Skin of body (tissue), 2 donors: ENCODE data around the gene MTHFD1L. TPM values are rescaled to one million over a fixed set of nuclear protein-coding genes. Genes with fewer than 3 reads are reported as not detected.
"Not testable (repeated sequence)": the region's sequence is repeated elsewhere in the genome, so short reads cannot be mapped to it uniquely, and the experiment has no call there.

Experiments used
- DNase-seq: peaks from one replicate; lab custom pipeline; 2025; lab: John Stamatoyannopoulos, UW
- total RNA-seq: library from RNA; depleted of rRNA; stranded (reverse); fragments of >200 nt; gene quantifications from one replicate; pipeline ENCODE4 v1.2.3, GENCODE V29; 2014

MTHFD1L gene
- total RNA-seq, 1 donor from 2014 or later = 12.2 TPM

DNA sequence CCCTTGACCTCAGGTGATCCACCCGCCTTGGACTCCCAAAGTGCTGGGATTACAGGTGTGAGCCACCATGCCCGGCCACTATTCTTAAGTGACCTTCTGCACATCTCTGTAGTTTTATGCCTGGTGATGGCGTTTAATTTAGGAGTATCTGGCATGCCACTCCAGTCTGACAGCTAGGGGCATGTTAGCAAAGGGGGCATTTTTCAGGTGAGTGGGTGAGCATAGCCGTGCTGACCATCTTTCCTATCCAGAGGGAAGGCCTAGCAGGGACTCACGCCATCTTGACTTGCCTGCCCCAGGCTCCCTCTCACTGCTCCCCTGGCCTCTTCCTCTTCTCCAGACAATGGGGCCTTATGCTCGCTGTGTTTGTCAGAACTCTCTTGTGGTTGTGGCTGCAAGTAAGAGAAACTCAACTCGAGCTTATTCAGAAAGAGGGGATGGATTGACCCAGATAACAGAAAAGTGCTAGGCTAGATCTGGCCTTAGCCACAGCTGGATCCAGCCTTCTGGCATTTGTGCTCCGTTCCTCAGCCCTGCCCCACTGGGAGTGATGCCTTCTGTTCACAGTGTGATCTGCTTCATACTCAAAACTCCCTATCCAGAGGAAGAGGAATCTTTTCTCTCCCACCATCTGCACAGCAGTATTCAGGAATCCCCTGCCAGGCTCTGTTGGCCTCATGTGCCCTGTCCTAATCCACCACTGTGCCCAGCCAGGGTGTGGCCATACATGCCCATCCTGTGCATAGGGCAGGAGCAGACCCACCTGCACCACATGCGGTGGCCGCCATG is 199.7 kb downstream of the MTHFD1L start:
- no peak for DNase-seq

DNA sequence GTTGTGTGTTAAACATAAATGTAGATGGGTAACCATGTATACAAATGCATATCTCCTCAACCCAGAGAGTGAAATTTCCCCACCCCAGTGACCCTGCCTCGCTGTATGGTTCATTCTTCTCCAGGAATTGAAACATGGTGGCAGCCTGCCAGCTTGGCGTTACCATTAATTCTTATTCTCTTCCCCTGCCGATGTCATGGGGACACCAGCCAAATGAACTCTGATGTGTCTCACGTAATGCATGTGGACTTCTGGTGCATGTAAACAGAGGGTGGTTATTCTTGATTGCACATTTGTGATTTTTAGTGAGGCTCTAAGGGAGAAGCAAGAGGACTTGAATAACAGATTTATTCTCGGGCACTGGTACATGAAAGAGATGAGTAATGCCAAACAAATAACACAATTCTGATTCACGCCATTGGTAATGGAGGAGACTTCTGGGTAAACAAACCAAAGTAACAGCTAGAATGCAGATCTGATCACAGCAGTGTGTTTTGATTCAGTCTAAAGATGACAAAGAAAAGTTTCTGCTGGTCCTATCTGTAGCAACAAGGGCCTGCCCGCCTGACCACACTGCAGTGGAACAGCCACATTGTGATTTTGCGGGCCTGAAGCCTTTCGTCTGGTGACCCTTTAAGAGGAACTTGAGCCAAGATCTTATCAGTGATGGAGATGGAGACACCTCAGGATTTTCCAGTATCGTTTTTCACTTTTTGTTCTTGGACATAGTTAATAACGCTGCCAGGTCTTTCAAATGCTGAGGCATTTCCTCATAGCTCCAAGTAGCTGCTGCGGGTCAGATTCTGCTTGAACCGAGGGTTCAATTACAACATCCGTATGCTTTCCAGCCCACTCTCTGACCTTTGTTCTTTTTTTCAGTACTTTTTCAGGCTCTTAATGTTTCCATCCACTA is 202.4 kb downstream of the MTHFD1L start:
- peak; percentile 57 for DNase-seq

DNA sequence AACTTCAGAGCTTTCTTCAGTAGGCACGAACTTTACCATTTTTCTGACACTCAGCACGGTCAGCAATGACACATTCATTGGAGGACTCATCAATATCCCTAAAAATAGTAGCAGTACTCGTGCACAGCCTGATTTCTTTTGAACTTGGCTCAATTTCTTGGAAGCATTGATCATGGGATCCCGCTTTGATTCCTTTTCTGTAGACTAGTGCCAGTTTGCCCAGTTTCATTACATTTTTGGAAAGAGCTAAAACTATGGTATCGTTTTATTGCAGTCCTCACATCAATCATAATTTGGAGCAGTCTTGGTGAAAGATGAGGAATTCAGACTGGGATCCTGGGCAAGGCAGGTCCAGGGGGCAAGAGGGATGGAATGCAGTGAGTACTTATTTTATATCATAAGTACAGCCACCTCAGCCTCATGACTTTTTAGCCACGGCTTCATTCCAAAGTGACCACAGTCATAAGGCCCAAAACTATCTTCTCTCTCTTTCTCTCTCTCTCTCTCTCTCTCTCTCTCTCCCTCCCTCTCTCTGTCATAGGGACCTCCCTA is 203.3 kb downstream of the MTHFD1L start:
- DNase-seq = no peak

DNA sequence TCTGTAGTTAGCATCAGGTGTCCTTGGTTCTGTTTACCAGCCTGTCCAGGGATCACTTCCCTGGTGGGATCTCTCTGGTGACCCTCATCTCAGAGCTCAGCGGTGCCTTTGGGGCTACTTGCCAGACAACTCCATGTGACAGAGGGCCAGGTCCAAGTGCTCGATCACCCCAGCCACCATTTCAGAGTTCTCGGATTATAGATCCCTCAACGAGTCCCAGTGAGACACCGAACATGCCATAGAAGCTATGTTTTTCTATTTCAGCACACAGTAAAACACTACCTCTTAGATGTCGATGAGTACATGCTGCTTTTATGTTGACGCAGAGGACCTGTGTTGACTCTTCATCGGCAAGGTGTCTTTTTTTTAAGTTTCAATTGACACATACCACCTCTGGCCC is 204.1 kb downstream of the MTHFD1L start:
- no peak for DNase-seq

DNA sequence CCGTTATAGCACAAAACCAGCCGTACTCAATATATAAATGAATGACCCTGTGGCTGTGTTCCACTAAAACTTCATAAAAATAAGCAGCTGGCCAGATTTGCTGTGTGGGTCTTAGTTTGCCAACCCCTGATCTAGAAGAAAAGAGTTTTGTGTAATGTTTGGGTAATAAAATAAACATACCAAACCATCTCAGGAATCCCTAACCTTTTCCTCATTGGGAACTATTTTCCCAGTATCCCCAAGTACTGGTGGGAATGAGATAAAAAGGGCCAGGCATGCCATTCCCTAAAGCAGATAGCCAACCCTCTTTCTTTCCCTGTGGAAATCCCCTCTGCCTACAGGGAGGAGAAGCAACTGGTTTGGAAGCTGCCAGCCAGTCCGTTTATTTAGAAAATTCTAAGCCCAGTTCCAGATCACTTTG is 205.1 kb downstream of the MTHFD1L start:
- no peak for DNase-seq

DNA sequence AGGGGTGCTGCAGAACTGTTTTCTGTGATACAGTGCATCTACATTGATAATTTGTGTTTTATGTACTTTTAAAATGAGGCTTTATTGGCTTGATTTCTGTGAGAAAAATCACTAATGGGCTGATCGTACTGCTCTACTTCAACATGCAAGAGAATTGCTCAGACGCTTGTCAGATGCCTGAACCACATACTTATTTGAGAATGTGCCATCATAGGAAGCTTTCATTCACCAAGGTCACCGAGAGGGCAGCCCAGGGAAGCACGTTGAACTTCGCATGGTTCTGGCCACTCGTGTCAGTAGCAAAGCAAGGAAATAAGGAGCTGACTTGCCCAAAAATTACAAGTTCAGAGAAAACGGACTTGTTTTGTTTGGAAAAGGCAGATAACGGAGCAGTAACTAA is 205.8 kb downstream of the MTHFD1L start:
- peak; percentile 53 for DNase-seq

DNA sequence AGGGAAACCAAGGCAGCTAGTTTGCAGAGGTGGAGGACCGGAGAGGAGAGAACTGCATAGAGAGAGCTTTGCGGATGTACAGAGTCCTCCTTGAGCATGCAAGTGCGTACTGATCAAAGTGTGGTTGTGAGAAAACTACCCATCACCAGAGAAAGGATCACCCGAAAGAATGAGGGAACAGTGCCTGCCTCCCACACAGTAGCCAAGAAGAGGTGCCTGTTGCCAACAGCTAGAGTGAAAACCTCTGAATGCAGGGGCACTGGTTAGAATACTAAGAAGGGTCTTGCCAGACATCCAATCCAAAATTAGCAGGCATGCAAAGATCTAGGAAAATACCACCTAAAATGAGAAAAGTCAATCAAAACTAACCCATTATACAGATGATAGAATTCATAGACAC is 207.6 kb downstream of the MTHFD1L start:
- DNase-seq = no peak

DNA sequence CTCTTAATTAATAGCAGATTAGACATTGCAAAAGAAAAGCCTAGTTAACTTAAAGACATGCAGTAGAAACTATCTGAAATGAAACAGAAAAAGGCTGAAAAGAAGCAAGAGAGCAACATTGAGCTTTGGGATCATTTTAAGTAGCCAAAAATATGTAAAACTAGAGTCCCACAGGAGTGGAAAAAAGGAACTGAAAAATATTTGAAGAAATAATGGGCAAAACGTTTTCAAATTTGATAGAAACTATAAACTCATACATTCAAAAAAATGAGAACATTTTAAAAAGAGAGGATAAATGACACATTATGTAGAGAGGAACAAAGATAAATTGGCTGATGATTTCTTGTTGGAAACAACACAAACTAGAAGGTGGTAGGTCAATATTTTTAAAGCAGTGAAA is 208.2 kb downstream of the MTHFD1L start:
- DNase-seq = peak; percentile 45

DNA sequence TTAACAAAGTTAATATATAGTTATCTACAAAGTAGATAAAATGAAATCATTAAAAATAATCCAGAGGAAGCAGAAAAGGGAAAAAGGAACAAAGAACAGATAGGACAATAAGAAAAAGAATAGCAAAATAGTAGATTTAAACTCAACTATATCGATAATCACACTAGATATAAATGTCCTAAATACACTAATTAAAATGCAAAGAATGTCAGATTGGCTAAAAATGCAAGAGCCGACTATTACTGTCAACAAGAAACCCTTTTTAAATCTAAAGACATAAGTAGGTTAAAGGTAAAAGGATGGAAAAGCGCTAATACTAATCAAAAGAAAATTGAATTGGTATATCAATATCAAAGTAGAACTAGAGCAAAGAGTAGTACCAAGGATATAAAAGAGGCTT is 209.5 kb downstream of the MTHFD1L start:
- DNase-seq = no peak

DNA sequence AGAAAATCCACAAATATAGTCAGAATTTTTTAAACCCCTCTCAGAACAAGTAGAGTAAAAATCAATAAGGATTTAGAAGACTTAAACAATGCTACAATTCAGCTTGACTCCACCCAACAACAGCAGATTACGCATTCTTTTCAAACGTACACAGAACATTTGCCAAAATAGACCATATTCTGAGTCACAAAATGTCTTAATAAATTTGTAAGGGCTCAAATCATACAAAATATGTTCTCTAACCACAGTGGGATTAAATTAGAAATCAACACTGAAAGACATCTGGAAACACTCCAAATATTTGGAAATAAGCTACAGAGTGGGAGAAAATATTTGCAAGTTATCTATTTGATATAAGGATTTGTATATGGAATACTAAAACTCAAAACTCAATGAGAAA is 210.0 kb downstream of the MTHFD1L start:
- peak; percentile 87 for DNase-seq

DNA sequence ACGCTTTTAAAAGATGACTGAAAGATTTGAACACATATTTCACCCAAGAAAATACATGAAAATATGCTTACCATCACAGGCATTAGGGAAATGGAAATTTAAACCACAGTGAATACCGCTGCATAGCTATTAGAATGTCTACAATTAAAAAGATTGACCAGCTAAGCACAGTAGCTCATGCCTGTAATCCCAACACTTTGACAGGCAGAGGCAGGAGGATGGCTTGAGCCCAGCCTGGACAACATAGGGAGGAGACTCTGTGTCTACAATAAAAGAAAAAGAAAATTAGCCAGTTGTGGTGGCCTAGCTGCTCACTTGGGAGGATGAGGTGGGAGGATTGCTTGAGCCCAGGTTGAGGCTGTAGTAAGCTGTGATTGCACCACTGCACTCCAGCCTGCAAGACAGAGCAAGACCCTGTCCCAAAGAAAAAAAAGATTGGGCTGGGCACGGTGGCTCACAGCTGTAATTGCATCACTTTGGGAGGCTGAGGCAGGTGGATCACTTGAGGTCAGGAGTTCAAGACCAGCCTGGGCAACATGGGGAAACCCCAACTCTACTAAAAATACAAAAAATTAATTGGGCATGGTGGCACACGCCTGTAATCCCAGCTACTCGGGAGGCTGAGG is 210.5 kb downstream of the MTHFD1L start:
- DNase-seq = no peak

DNA sequence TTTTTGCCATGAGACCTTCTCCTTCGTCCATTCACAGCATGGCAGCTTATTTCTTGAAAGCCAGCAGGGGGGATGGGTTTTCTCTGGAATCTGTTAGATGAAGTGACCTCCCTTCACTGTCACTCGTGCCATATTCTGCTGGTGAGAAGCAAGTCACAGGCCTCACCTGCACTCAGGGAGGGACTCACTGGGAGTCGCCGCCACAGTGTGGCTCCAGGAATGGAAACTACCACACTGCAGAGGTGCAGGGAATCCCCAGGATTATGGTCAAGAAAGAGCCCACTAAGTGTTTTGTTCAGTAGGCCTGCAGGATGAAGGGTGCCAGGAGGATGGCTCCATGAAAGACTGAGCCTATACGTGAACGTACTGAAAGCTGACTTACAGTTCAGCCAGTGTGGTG is 213.2 kb downstream of the MTHFD1L start:
- no peak for DNase-seq

DNA sequence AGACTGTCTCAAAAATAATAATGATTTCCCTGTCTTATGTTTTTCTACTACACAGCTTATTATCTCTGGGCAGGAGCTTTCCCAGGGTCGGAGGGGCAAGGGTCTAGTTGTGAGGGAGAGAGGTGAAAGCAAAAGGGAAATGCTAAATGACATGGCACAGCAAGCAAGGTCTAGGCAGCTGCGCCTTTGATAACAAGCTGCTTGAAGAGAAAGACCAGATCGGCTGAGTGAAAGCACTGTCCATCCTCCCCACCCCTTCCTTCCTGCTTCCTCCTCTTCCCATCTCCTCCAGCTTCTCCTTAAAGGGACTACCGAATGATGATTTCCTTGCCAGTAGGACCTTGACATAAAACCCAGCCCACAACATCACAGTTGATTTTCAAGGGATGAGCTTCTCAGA is 216.2 kb downstream of the MTHFD1L start:
- no peak for DNase-seq

DNA sequence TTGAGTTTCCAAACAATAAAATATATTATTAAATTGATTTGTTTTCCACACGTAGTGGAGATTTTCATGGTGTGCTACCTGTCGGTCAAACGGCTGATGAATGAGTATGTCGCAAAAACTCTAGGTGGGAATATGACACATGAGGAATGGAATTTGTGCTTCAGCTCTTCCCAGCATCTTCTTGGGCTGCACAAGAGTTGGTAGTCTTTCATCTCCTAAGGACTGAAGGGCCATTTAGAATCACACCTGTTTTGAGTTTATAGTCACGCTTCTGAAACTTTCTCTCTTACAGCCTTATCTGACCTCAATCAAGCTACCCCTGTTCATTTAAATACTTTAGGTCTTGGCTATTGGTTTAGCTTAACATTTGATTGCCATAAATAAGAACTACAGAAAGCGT is 216.6 kb downstream of the MTHFD1L start:
- DNase-seq = no peak

DNA sequence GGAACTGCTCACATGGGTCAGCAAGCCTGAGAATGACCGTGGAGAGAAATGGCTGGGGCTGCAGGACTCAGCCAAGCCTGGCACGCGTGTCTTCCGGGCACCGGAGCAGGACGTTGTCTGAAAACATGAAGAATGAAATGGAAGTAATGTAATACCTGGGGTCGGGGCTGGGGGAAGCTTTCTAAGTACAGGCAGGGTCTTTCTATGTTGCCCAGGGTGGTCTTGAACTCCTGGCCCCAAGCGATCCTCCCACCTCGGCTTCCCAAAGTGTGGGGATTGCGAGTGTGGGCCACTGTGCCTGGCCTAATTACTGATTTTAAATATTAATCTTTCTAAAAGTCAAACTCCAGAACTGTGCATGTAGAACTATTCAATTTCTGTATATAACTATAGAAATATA is 218.8 kb downstream of the MTHFD1L start:
- no peak for DNase-seq

DNA sequence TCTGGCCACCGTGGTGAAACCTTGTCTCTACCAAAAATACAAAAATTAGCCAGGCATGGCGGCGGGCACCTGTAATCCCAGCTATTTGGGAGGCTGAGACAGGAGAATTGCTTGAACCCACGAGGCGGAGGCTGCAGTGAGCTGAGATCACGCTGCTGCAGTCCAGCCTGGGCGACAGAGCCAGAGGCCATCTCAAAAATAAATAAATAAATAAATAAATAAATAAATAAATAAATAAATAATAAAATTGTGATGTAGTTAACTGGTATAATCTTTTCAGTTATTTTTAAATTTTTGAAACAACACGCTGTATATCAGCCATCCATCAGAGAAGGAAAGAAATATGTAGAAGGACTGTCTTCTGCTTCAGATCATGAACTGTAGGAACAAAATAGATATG is 221.6 kb downstream of the MTHFD1L start:
- not testable (repeated sequence) for DNase-seq

DNA sequence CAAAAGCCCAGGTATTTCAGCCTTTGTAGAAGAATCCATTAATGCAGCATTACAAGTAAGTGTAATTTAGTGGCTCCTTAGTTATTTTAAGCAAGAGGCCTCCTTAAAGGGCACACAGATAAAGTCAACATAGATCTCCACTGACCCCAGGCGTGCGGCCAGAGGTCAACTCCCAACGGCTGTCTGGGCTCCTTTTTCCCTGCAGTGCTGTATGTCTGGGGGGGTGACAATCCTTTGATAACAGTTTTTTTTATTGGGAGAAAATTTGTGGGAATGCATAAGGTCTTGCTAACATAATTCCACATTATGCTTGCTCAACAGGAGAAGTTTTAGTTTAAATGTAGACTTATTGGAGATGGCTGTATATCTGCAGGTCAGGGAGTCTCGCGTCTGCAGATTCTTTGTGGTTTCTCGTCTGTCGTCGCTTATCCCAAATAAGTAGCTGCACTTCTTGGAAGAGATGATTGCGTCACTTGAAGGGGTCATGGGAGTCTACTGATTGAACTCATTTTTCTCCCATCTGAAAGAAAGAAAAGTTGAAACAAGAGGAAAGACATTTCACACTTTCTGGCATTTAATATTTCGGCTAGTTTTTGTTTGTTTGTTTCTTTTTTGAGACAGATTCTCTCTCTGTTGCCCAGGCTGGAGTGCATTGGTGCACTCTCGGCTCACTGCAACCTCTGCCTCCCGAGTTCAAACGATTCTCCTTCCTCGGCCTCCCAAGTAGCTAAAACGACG is 222.5 kb downstream of the MTHFD1L start:
- DNase-seq = peak; percentile 34

DNA sequence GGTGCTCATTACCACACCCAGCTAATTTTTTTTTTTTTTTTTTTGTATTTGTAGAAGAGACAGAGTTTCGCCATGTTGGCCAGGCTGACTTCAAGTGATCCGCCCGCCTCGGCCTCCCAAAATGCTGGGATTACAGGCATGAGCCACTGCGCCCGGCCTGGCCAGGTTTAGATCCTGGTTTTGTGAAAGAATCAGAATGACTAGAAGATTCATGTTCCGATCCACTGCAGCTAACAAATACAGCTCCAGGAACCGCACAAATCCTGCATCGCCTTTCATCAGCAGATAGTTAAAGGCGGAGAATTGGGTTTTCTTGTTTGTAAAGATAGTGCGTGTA is 223.1 kb downstream of the MTHFD1L start:
- no peak for DNase-seq

DNA sequence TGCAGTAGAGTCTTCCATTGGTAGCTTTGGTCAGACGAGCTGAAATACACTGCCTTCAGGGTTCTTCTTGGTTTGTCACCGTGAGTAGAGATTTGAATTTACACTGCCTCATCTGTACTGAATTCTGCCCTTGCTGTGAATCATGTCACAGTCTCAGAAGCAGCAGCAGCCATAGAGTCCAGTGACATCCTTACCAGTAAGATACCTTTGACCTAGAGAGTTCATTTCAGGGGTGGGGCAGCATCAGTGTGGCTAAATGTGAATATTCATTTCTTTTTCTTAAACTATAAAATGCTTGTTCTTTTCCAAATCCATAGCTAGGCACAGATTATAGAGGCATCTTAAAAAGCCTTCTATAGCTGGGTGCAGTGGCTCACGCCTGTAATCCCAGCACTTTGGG is 223.5 kb downstream of the MTHFD1L start:
- DNase-seq = no peak

DNA sequence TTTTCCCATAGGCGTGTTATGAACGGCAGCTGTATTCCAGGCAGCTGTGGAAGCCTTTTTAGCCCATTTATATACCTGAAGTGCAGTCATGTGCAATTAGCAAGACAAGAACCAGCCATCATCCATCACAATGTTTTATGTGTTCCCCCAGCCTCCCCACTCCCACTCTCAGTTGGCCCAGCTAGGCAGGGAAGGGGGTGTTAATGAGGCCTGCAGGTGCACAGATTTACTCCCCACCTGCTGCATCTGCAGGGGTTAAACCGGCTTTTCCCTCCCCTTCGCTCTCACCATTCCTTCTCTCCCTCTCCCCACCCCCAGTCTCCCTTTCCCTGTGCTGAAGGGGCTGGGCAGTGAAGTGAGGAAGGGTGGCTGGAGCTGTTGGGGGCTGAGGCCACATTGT is 224.5 kb downstream of the MTHFD1L start:
- no peak for DNase-seq

DNA sequence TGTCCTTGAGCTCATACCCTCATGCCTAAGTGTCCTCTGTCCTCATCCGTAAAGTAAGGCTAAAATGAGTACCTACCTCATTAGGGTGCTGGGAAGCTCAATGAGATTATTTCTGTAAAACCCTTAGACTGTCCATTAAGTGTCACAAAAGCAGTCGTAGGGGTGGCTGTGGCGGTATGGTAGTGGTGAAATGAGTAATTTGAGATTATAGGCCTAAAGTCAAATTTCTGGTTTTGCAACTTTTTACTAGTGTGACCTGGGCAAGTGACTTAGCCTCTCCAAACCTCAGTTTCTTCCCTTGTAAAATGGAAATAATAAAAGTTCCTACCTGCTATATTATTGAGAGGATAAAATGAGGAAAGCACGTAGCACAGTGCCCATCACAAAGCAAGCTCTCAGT is 226.1 kb downstream of the MTHFD1L start:
- no peak for DNase-seq
